OCI-LY7 (cell line): ENCODE data around the gene RIC1.

ENCODE experiments used
- CTCF ChIP-seq: fragments of 200-600 bp; sonication (generic); conservative IDR thresholded peaks from 2 replicates; pipeline ENCODE4 v1.5.1; 2014; ENCODE audit warnings: mild to moderate bottlenecking, antibody characterized with exemption, low read length, moderate library complexity, mixed read lengths
- EZH2phosphoT487 ChIP-seq: fragments of 200-600 bp; sonication (generic); IDR thresholded peaks from 2 replicates; pipeline ENCODE4 v1.6.1; 2018; ENCODE audit warnings: low read depth, borderline replicate concordance, mild to moderate bottlenecking, mixed run types, antibody characterized with exemption, low read length, moderate library complexity, mixed read lengths

DNA sequence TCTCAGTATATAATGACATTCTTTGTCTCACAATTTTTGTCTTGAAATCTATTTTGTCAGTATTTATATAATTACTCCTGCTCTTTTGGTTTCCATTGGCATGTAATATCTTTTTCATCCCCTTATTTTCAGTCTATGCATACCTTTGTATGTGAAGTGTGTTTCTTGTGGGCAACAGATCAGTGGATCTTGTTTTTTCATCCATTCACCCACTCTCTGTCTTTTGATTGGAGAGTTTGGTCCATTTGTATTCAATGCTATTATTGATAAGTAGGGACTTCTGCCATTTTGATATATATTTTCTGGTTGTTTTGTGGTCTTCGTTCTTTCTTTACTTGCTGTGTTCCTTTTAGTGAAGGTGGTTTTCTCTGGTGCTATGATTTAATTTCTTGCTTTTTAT, 10.9 kb downstream of the RIC1 start:
- TF ChIP-seq CTCF (no peak), EZH2phosphoT487 (no peak)
